H1 (cell line): Measurements from ENCODE around the gene TRPT1. TPM values are rescaled to one million over a fixed set of nuclear protein-coding genes. Genes with fewer than 3 reads are reported as not detected.

ENCODE experiments used
- CTCF ChIA-PET: fragments of 300-600 bp; sonication (Branson Sonifier 250); formaldehyde crosslinking; loops from one replicate; lab custom pipeline; 2021; ENCODE audit not compliant: partially characterized antibody; lab: Charles Lee
- POLR2A ChIA-PET: fragments of 300-600 bp; sonication (Branson Sonifier 250); formaldehyde crosslinking; loops from one replicate; lab custom pipeline; 2021; ENCODE audit warnings: inconsistent platforms; ENCODE audit not compliant: partially characterized antibody; lab: Charles Lee
- DNase-seq, 2 experiments: peaks; one replicate each; pipeline versions ENCODE4 v3.0.0 to v3.0.0-alpha.2; 2010 to 2022; ENCODE audit warnings: low spot score in 2 of 2, low read depth in 1 of 2, mixed read lengths in 1 of 2
- FAIRE-seq: peaks from 2 replicates; lab custom pipeline; 2011; peaks lifted over from hg19 to GRCh38; lab: Jason Lieb, UNC
- H2AFZ ChIP-seq: 2 replicates; pipeline ENCODE4 v1.8.1; 2012; ENCODE audit warnings: low read length, inconsistent platforms
- H2AK5ac ChIP-seq: 2 replicates; pipeline ENCODE4 v1.6.1; 2013; ENCODE audit warnings: low read depth, low read length
- H2BK120ac ChIP-seq: replicated peaks from 2 replicates; pipeline ENCODE3; 2013; ENCODE audit warnings: low read depth, low read length, inconsistent platforms
- H2BK12ac ChIP-seq: 2 replicates; pipeline ENCODE4 v1.6.1; 2013; ENCODE audit warnings: low read depth, low read length
- H2BK15ac ChIP-seq: 2 replicates; pipeline ENCODE4 v1.6.1; 2013; ENCODE audit warnings: low read length
- H2BK20ac ChIP-seq: 2 replicates; pipeline ENCODE4 v1.6.1; 2013; ENCODE audit warnings: low read length
- H2BK5ac ChIP-seq: 2 replicates; pipeline ENCODE4 v1.6.1; 2013; ENCODE audit warnings: low read depth, low read length
- H3K14ac ChIP-seq: 2 replicates; pipeline ENCODE4 v1.6.1; 2013; ENCODE audit warnings: inconsistent platforms; ENCODE audit not compliant: insufficient read length
- H3K18ac ChIP-seq: 2 replicates; pipeline ENCODE4 v1.6.1; 2013; ENCODE audit warnings: low read length; ENCODE audit errors: extremely low read depth
- H3K23ac ChIP-seq: 2 replicates; pipeline ENCODE4 v1.6.1; 2013; ENCODE audit warnings: inconsistent platforms; ENCODE audit not compliant: insufficient read length
- H3K23me2 ChIP-seq: 2 replicates; pipeline ENCODE4 v1.6.1; 2013; ENCODE audit warnings: low read depth, low read length
- H3K27ac ChIP-seq: 2 replicates; pipeline ENCODE4 v1.6.1; 2011; ENCODE audit warnings: low read depth, low read length, inconsistent platforms
- H3K27me3 ChIP-seq, 4 experiments: replicated peaks in 1 of 4; 1 replicate in 1 of 4; 2 replicates in 3 of 4; pipeline versions ENCODE4 v1.6.1 to v1.8.1; 2011 to 2013; ENCODE audit warnings: low read length in 3 of 4, mild to moderate bottlenecking in 3 of 4, inconsistent platforms in 2 of 4, mixed read lengths in 2 of 4, moderate library complexity in 1 of 4; ENCODE audit not compliant: control insufficient read depth in 3 of 4, insufficient read depth in 3 of 4; ENCODE audit errors: extremely low read depth in 1 of 4
- H3K36me3 ChIP-seq, 4 experiments: 2 replicates each; pipeline versions ENCODE4 v1.6.1 to v1.8.1; 2011 to 2013; ENCODE audit warnings: mild to moderate bottlenecking in 4 of 4, low read length in 3 of 4, moderate library complexity in 2 of 4, control low read depth in 1 of 4, inconsistent platforms in 1 of 4; ENCODE audit not compliant: insufficient read depth in 4 of 4, control insufficient read depth in 2 of 4
- H3K4ac ChIP-seq: replicated peaks from 2 replicates; pipeline ENCODE3; 2013; ENCODE audit warnings: low read length, low read depth, mixed read lengths, inconsistent platforms; ENCODE audit not compliant: insufficient read length
- H3K4me1 ChIP-seq, 4 experiments: replicated peaks in 1 of 4; 1 replicate in 1 of 4; 2 replicates in 3 of 4; pipeline versions ENCODE4 v1.6.1 to v1.8.1; 2011 to 2013; ENCODE audit warnings: low read length in 3 of 4, inconsistent platforms in 2 of 4, mixed read lengths in 1 of 4; ENCODE audit not compliant: insufficient read depth in 4 of 4, control insufficient read depth in 3 of 4
- H3K4me2 ChIP-seq, 2 experiments: 2 replicates each; pipeline versions ENCODE4 v1.6.1 to v1.8.1; 2011 to 2013; ENCODE audit warnings: low read depth in 2 of 2, low read length in 2 of 2, control low read depth in 1 of 2, inconsistent platforms in 1 of 2, mild to moderate bottlenecking in 1 of 2; ENCODE audit not compliant: insufficient read depth in 1 of 2
- H3K4me3 ChIP-seq, 4 experiments: fragments of 200-600, 300-600 bp in 1 of 4; sonication (generic), shearing (Covaris generic), sonication (Bioruptor Twin) in 1 of 4; 2 replicates each; pipeline versions ENCODE4 v1.5.1 to v1.8.1; 2011 to 2016; ENCODE audit warnings: low read length in 4 of 4, low read depth in 3 of 4, control low read depth in 2 of 4, inconsistent platforms in 2 of 4, mild to moderate bottlenecking in 2 of 4, mixed read lengths in 1 of 4, moderate library complexity in 1 of 4; ENCODE audit not compliant: insufficient read depth in 2 of 4; ENCODE audit errors: extremely low read depth in 1 of 4
- H3K56ac ChIP-seq: replicated peaks from 2 replicates; pipeline ENCODE3; 2013; ENCODE audit warnings: low read depth, mild to moderate bottlenecking, mixed read lengths, low read length, inconsistent platforms; ENCODE audit not compliant: insufficient read length
- H3K79me1 ChIP-seq: 2 replicates; pipeline ENCODE4 v1.6.1; 2013; ENCODE audit warnings: low read depth, low read length, control low read depth
- H3K79me2 ChIP-seq, 2 experiments: 2 replicates each; pipeline versions ENCODE4 v1.6.1 to v1.8.1; 2012 to 2013; ENCODE audit warnings: low read length in 2 of 2, mild to moderate bottlenecking in 2 of 2, inconsistent platforms in 1 of 2; ENCODE audit not compliant: insufficient read depth in 2 of 2, control insufficient read depth in 1 of 2
- H3K9ac ChIP-seq, 4 experiments: replicated peaks in 1 of 4; 1 replicate in 1 of 4; 2 replicates in 3 of 4; pipeline versions ENCODE4 v1.6.1 to v1.8.1; 2011 to 2013; ENCODE audit warnings: low read depth in 3 of 4, low read length in 3 of 4, control low read depth in 2 of 4, mild to moderate bottlenecking in 2 of 4, moderate library complexity in 2 of 4, inconsistent platforms in 1 of 4; ENCODE audit errors: extremely low read depth in 1 of 4
- H3K9me3 ChIP-seq, 2 experiments: 2 replicates each; pipeline versions ENCODE4 v1.6.1 to v1.8.1; 2012 to 2013; ENCODE audit warnings: mild to moderate bottlenecking in 2 of 2, moderate library complexity in 2 of 2, control low read depth in 1 of 2, inconsistent platforms in 1 of 2, low read depth in 1 of 2, low read length in 1 of 2, mixed read lengths in 1 of 2; ENCODE audit not compliant: insufficient read depth in 2 of 2
- H4K20me1 ChIP-seq, 2 experiments: replicated peaks in 1 of 2; 2 replicates each; pipeline versions ENCODE3 to v1.8.1; 2011 to 2013; ENCODE audit warnings: inconsistent platforms in 2 of 2, low read length in 2 of 2, mild to moderate bottlenecking in 1 of 2; ENCODE audit not compliant: insufficient read depth in 2 of 2, control insufficient read depth in 1 of 2
- H4K5ac ChIP-seq: 2 replicates; pipeline ENCODE4 v1.6.1; 2013; ENCODE audit warnings: low read length, low read depth, mixed read lengths, inconsistent platforms; ENCODE audit not compliant: insufficient read length
- H4K8ac ChIP-seq: 2 replicates; pipeline ENCODE4 v1.8.0; 2013; ENCODE audit warnings: mild to moderate bottlenecking, moderate library complexity, low read length, inconsistent platforms; ENCODE audit not compliant: insufficient read depth; ENCODE audit errors: extremely low read depth
- H4K91ac ChIP-seq: replicated peaks from 2 replicates; pipeline ENCODE3; 2013; ENCODE audit warnings: low read length, mixed read lengths, inconsistent platforms; ENCODE audit not compliant: insufficient read length
- BACH1 ChIP-seq: IDR thresholded peaks from 2 replicates; pipeline ENCODE4 v1.6.1; 2012; ENCODE audit warnings: low read length, improper control_type of control experiment
- CBX8 ChIP-seq: fragments of 300-800, 300-1000 bp; sonication (generic); IDR thresholded peaks from 2 replicates; pipeline ENCODE4 v1.7.1; 2016; ENCODE audit warnings: low read depth, low read length, borderline replicate concordance
- CEBPB ChIP-seq: IDR thresholded peaks from 2 replicates; pipeline ENCODE4 v1.6.1; 2012; ENCODE audit warnings: low read depth, low read length
- CTBP2 ChIP-seq: IDR thresholded peaks from 2 replicates; pipeline ENCODE4 v1.7.0; 2011; ENCODE audit warnings: borderline replicate concordance, mild to moderate bottlenecking, moderate library complexity, mixed read lengths, low read length; ENCODE audit not compliant: insufficient read depth, insufficient read length
- MAFK ChIP-seq: IDR thresholded peaks from 2 replicates; pipeline ENCODE4 v1.6.1; 2012; ENCODE audit warnings: low read depth, mild to moderate bottlenecking, improper control_type of control experiment, low read length
- NANOG ChIP-seq: IDR thresholded peaks from 2 replicates; pipeline ENCODE4 v1.6.1; 2011; ENCODE audit warnings: low read length, low read depth, mild to moderate bottlenecking, inconsistent platforms; ENCODE audit not compliant: insufficient read depth, poor library complexity, severe bottlenecking
- RXRA ChIP-seq: IDR thresholded peaks from 2 replicates; pipeline ENCODE4 v1.6.1; 2011; ENCODE audit warnings: low read depth, mild to moderate bottlenecking, low read length, moderate library complexity; ENCODE audit not compliant: insufficient read depth
- SIX5 ChIP-seq: IDR thresholded peaks from 2 replicates; pipeline ENCODE4 v1.6.1; 2011; ENCODE audit warnings: mild to moderate bottlenecking, low read depth, low read length
- TAF1 ChIP-seq: IDR thresholded peaks from 2 replicates; pipeline ENCODE4 v1.6.1; 2011; ENCODE audit warnings: mild to moderate bottlenecking, low read depth, low read length
- TAF7 ChIP-seq: optimal IDR thresholded peaks from 2 replicates; pipeline ENCODE3; 2011; ENCODE audit warnings: low read depth, mild to moderate bottlenecking, inconsistent platforms, low read length, moderate library complexity, borderline replicate concordance
- USF2 ChIP-seq: IDR thresholded peaks from 2 replicates; pipeline ENCODE4 v1.6.1; 2011; ENCODE audit warnings: low read length, improper control_type of control experiment
- WGBS, 2 experiments: shearing (Covaris generic) in 1 of 2; methylation state at CpG; one replicate each; pipeline versions ENCODE4 v1.1.6 to v1.1.7; 2013 to 2015; ENCODE audit warnings: low lambda C conversion rate in 2 of 2, mixed read lengths in 2 of 2, inconsistent platforms in 1 of 2, low coverage in 1 of 2, missing lambda C conversion rate in 1 of 2; ENCODE audit not compliant: insufficient replicate concordance in 2 of 2, insufficient coverage in 1 of 2, insufficient read length in 1 of 2; ENCODE audit errors: extremely low coverage in 1 of 2, missing lambda C conversion rate in 1 of 2; 5-methylcytosine and 5-hydroxymethylcytosine counted together
- polyA plus RNA-seq, 7 experiments: library from polyadenylated mRNA; depleted of rRNA in 3 of 7; stranded (reverse) in 5 of 7; unstranded in 2 of 7; fragments of >200 nt in 5 of 7; fragments of 200-250 nt in 2 of 7; gene quantifications; 1 replicate in 5 of 7; 2 replicates in 1 of 7; 4 replicates in 1 of 7; pipeline versions ENCODE4 v1.2.1 to v1.2.3, GENCODE V29; 2011 to 2013; ENCODE audit warnings: missing spikeins in 2 of 7, mixed read lengths in 2 of 7
- total RNA-seq: library from RNA; stranded (reverse); fragmentation: NEBNext Ultra II Directional; extraction: Animal tissue kit (Norgen Biotek cat#: 25700); gene quantifications from 2 replicates; pipeline ENCODE4 v1.2.1, GENCODE V29; 2021

TRPT1 gene
- total and polyA plus RNA-seq, 2 of the 8 experiments (the other 6 are each of a cell fraction or from before 2014, with no cell fraction given), result 34.5 to 74.6 TPM

- ChIA-PET POLR2A (interaction anchor here (1.2 to 11.9 kb wide), 5 partner anchors 6 to 38 kb away, joined by 3 to 352 read pairs (median 5); partner anchors contain the start of genes CATSPERZ, FKBP2, PLCB3 and PPP1R14B), CTCF (interaction anchor here (0.9 to 8.5 kb wide), 10 partner anchors 6 to 81 kb away, joined by 3 to 102 read pairs (median 6); partner anchors contain the start of genes CATSPERZ, FERMT3, PLCB3 and PPP1R14B)
- no peak overlapping the region for H2BK15ac ChIP-seq
- 94% methylated on average over 42 of the region's 42 CpGs; no CpG with 5 or more reads in 1 of the 2 experiments for WGBS, 2 experiments
- no peaks in the 10 kb centered on the region for H3K9me3 ChIP-seq
- H2BK20ac ChIP-seq, result no peak overlapping the region
- no peak overlapping the region; the same call in 1 of the 2 replicates for H2BK5ac ChIP-seq
- peaks cover 8 to 20% of the 10 kb centered on the region in 2 experiments for H4K20me1 ChIP-seq
- DNase-seq (no peak), FAIRE-seq (no peak)
- H3K14ac ChIP-seq, result no peak overlapping the region
- H3K79me2 ChIP-seq, result no peaks in the 10 kb centered on the region
- H3K9ac ChIP-seq, result no peak overlapping the region
- no peaks in the 10 kb centered on the region for H3K27me3 ChIP-seq
- H3K36me3 ChIP-seq, result peaks cover 22 to 81% (median 39%) of the 10 kb centered on the region in 4 experiments
- no peak overlapping the region for H4K5ac ChIP-seq
- H3K4ac ChIP-seq, result no peak overlapping the region
- H3K23me2 ChIP-seq, result no peaks in the 10 kb centered on the region
- H2BK12ac ChIP-seq, result no peak overlapping the region
- H3K4me3 ChIP-seq, result no peak overlapping the region
- H4K8ac ChIP-seq, result no peak overlapping the region; the same call in 1 of the 2 replicates
- H3K23ac ChIP-seq, result no peak overlapping the region
- H3K56ac ChIP-seq, result no peak overlapping the region
- no peak overlapping the region for H3K27ac ChIP-seq
- no peak overlapping the region for H2AK5ac ChIP-seq
- no peaks in the 10 kb centered on the region for H3K79me1 ChIP-seq
- H4K91ac ChIP-seq, result no peak overlapping the region
- H3K4me2 ChIP-seq, result no peak overlapping the region
- no peak overlapping the region for H3K18ac ChIP-seq
- no peaks in the 10 kb centered on the region; a peak in 3 of 7 replicates for H3K4me1 ChIP-seq
- H2AFZ ChIP-seq, result no peak overlapping the region
- no peak overlapping the region for H2BK120ac ChIP-seq
- no peak for TF ChIP-seq CTBP2
- no peak for TF ChIP-seq MAFK
- no peak for TF ChIP-seq BACH1
- TF ChIP-seq RXRA, result no peak
- TF ChIP-seq CEBPB, result no peak
- TF ChIP-seq SIX5, result no peak
- no peak for TF ChIP-seq NANOG
- no peak for TF ChIP-seq TAF1
- TF ChIP-seq USF2, result no peak
- no peak for TF ChIP-seq CBX8
- TF ChIP-seq TAF7, result no peak
Observed at GRCh38 chr11:64262271-64263002, 36.5 kb upstream of the TRPT1 start.
